GM12878 (cell line): ENCODE results near the gene CTNNBIP1. TPM values are rescaled to one million over a fixed set of nuclear protein-coding genes. Genes with fewer than 3 reads are reported as not detected.

ENCODE experiments used
- ATAC-seq: fragments of 200-7000 bp; cut with Tn5 transposase; 3 replicates; pipeline ENCODE4 v1.9.1; 2020; ENCODE audit warnings: mild to moderate bottlenecking, moderate library complexity
- BruUV-seq: library from RNA; stranded (reverse); fragments of 400-500 nt; replicated peaks from 2 replicates; lab custom pipeline; 2021; lab: Mats Ljungman, UMichigan
- CTCF ChIA-PET: fragments of 300-600 bp; sonication (Branson Sonifier 250); formaldehyde crosslinking; extraction: SDS; loops from one replicate; lab custom pipeline; 2021; ENCODE audit warnings: inconsistent platforms; lab: Yijun Ruan, JAX
- POLR2A ChIA-PET: fragments of 350-600 bp; formaldehyde crosslinking; extraction: SDS; loops from one replicate; lab custom pipeline; 2021; ENCODE audit warnings: inconsistent platforms; lab: Charles Lee
- RAD21 ChIA-PET: fragments of 300-600 bp; sonication (Branson Sonifier 250); formaldehyde crosslinking; loops from one replicate; lab custom pipeline; 2023; ENCODE audit warnings: antibody characterized with exemption; ENCODE audit not compliant: unreplicated experiment; lab: Charles Lee
- SMC1A ChIA-PET: fragments of 300-600 bp; sonication (Branson Sonifier 250); formaldehyde crosslinking; loops from one replicate; lab custom pipeline; 2023; ENCODE audit not compliant: unreplicated experiment, uncharacterized antibody; lab: Charles Lee
- DNase-seq: peaks from one replicate; pipeline ENCODE4 v3.0.0-alpha.2; 2011; ENCODE audit warnings: low read depth, low spot score
- FAIRE-seq: peaks from 3 replicates; lab custom pipeline; 2011; peaks lifted over from hg19 to GRCh38; lab: Jason Lieb, UNC
- H2AFZ ChIP-seq: 2 replicates; pipeline ENCODE4 v1.6.0; 2011; ENCODE audit warnings: low read depth, low read length, control low read depth; ENCODE audit not compliant: control insufficient read depth
- H3K27ac ChIP-seq: 2 replicates; pipeline ENCODE4 v1.5.1; 2011; ENCODE audit warnings: control low read depth; ENCODE audit not compliant: control insufficient read depth, insufficient read depth
- H3K27me3 ChIP-seq, 2 experiments: replicated peaks in 1 of 2; 2 replicates each; pipeline versions ENCODE4 v1.6.0 to v1.6.1; 2011; ENCODE audit warnings: low read length in 1 of 2; ENCODE audit not compliant: control insufficient read depth in 2 of 2, insufficient read depth in 2 of 2
- H3K36me3 ChIP-seq, 2 experiments: 2 replicates each; pipeline ENCODE4 v1.5.1; 2011; ENCODE audit warnings: low read length in 1 of 2; ENCODE audit not compliant: control insufficient read depth in 2 of 2, insufficient read depth in 2 of 2
- H3K4me1 ChIP-seq: 2 replicates; pipeline ENCODE4 v1.6.1; 2011; ENCODE audit warnings: mild to moderate bottlenecking, low read length, moderate library complexity, mixed read lengths; ENCODE audit not compliant: control insufficient read depth, insufficient read depth
- H3K4me2 ChIP-seq: 2 replicates; pipeline ENCODE4 v1.6.0; 2011; ENCODE audit warnings: control low read depth; ENCODE audit not compliant: control insufficient read depth, insufficient read depth
- H3K4me3 ChIP-seq: fragments of 200-600 bp; sonication (generic); 2 replicates; pipeline ENCODE4 v1.5.1; 2016
- H3K79me2 ChIP-seq: 2 replicates; pipeline ENCODE4 v1.6.0; 2011; ENCODE audit warnings: low read length; ENCODE audit not compliant: control insufficient read depth, insufficient read depth
- H3K9ac ChIP-seq: 2 replicates; pipeline ENCODE4 v1.8.0; 2011; ENCODE audit warnings: low read length, control low read depth, mixed read lengths; ENCODE audit not compliant: control insufficient read depth, insufficient read depth
- H3K9me3 ChIP-seq: replicated peaks from 3 replicates; pipeline ENCODE4 v1.5.1; 2011; ENCODE audit warnings: mild to moderate bottlenecking, low read length; ENCODE audit not compliant: control insufficient read depth, insufficient read depth
- H4K20me1 ChIP-seq: 2 replicates; pipeline ENCODE4 v1.6.0; 2011; ENCODE audit not compliant: control insufficient read depth, insufficient read depth
- BACH1 ChIP-seq: fragments of 450-650 bp; IDR thresholded peaks from 2 replicates; pipeline ENCODE4 v1.6.1; 2017; ENCODE audit warnings: mild to moderate bottlenecking, borderline replicate concordance
- CEBPZ ChIP-seq: fragments of 150-350 bp; IDR thresholded peaks from 2 replicates; pipeline ENCODE4 v1.6.1; 2016; ENCODE audit warnings: low read depth, low read length
- GABPA ChIP-seq: IDR thresholded peaks from 2 replicates; pipeline ENCODE4 v1.6.1; 2014; ENCODE audit warnings: antibody characterized with exemption, low read depth, mild to moderate bottlenecking, inconsistent platforms
- JUND ChIP-seq: IDR thresholded peaks from 2 replicates; pipeline ENCODE4 v1.6.1; 2012; ENCODE audit warnings: low read depth, mild to moderate bottlenecking, low read length, improper control_type of control experiment, moderate library complexity
- MEF2B ChIP-seq: fragments of 450-650 bp; IDR thresholded peaks from 2 replicates; pipeline ENCODE4 v1.6.1; 2018; ENCODE audit warnings: mild to moderate bottlenecking, moderate library complexity; ENCODE audit not compliant: partially characterized antibody, poor library complexity, severe bottlenecking
- NFIC ChIP-seq: IDR thresholded peaks from 2 replicates; pipeline ENCODE4 v1.6.1; 2012; ENCODE audit warnings: low read depth, mild to moderate bottlenecking, inconsistent platforms, low read length, moderate library complexity
- NR2F1 ChIP-seq: fragments of 450-650 bp; conservative IDR thresholded peaks from 2 replicates; pipeline ENCODE4 v1.6.1; 2017; ENCODE audit warnings: mild to moderate bottlenecking
- RBBP5 ChIP-seq: fragments of 200-600 bp; sonication (generic); conservative IDR thresholded peaks from 2 replicates; pipeline ENCODE4 v1.6.1; 2016
- RELA ChIP-seq: fragments of 450-650 bp; IDR thresholded peaks from 2 replicates; pipeline ENCODE4 v1.8.0; 2014; ENCODE audit warnings: borderline replicate concordance; ENCODE audit not compliant: partially characterized antibody
- RELB ChIP-seq: fragments of 450-650 bp; IDR thresholded peaks from 2 replicates; pipeline ENCODE4 v1.6.1; 2017; ENCODE audit warnings: low read depth, mild to moderate bottlenecking, moderate library complexity
- RUNX3 ChIP-seq: IDR thresholded peaks from 2 replicates; pipeline ENCODE4 v1.6.1; 2012; ENCODE audit warnings: low read length, inconsistent platforms
- SKIL ChIP-seq: fragments of 450-650 bp; IDR thresholded peaks from 2 replicates; pipeline ENCODE4 v1.6.1; 2017; ENCODE audit warnings: mild to moderate bottlenecking, low read depth, inconsistent platforms; ENCODE audit not compliant: poor library complexity, severe bottlenecking
- USF1 ChIP-seq: IDR thresholded peaks from 2 replicates; pipeline ENCODE4 v1.6.1; 2011; ENCODE audit warnings: borderline replicate concordance, low read depth, mild to moderate bottlenecking, moderate library complexity, mixed read lengths, low read length; ENCODE audit not compliant: insufficient read depth; ENCODE audit errors: extremely low read length
- YY1 ChIP-seq: IDR thresholded peaks from 2 replicates; pipeline ENCODE4 v1.6.1; 2011; ENCODE audit warnings: low read depth, mild to moderate bottlenecking, low read length
- ZNF207 ChIP-seq: fragments of 450-650 bp; IDR thresholded peaks from 2 replicates; pipeline ENCODE4 v1.6.1; 2014; ENCODE audit warnings: antibody characterized with exemption, mild to moderate bottlenecking, borderline replicate concordance
- ZNF622 ChIP-seq: fragments of 450-650 bp; IDR thresholded peaks from 2 replicates; pipeline ENCODE4 v1.6.1; 2017; ENCODE audit warnings: mild to moderate bottlenecking, inconsistent platforms
- WGBS: methylation state at CpG from one replicate; pipeline ENCODE4 v1.1.6; 2016; ENCODE audit warnings: low lambda C conversion rate; ENCODE audit not compliant: insufficient replicate concordance, insufficient coverage; ENCODE audit errors: missing lambda C conversion rate; 5-methylcytosine and 5-hydroxymethylcytosine counted together
- in situ Hi-C: fragments of 300-500 bp; cut with MboI; formaldehyde crosslinking; loops from 9 replicates; pipeline ENCODE4 v1.14.3; 2018; ENCODE audit warnings: mixed read lengths
- intact Hi-C: fragments of 100-400 bp; cut with micrococcal nuclease; formaldehyde crosslinking; loops from one replicate; pipeline ENCODE4 v1.14.2; 2022; ENCODE audit not compliant: unreplicated experiment
- polyA plus RNA-seq, 11 experiments: library from polyadenylated mRNA; depleted of rRNA in 4 of 11; unstranded in 6 of 11; stranded (reverse) in 5 of 11; fragments of >200 nt; fragmentation: Nextera tagmentation in 4 of 11; fragmentation: Illumina TruSeq in 1 of 11; extraction: Ambion mirVana in 4 of 11; extraction: Trizol in 1 of 11; gene quantifications; 1 replicate in 1 of 11; 2 replicates in 10 of 11; pipeline versions ENCODE4 v1.2.1 to v1.2.3, GENCODE V29; 2011 to 2016; ENCODE audit warnings: inconsistent platforms in 2 of 11, missing spikeins in 2 of 11, low read depth in 1 of 11
- total RNA-seq, 4 experiments: library from RNA; depleted of rRNA in 3 of 4; stranded (reverse); fragments of >200 nt in 3 of 4; fragmentation: Illumina TruSeq in 1 of 4; extraction: Trizol in 1 of 4; gene quantifications; 2 replicates each; pipeline versions ENCODE4 v1.2.1 to v1.2.3, GENCODE V29; 2013 to 2021

CTNNBIP1 gene
- total and polyA plus RNA-seq, 10 of the 15 experiments (the other 5 are each of a cell fraction or from before 2014, with no cell fraction given) = 0.42 to 31.8 (median 10.8) TPM

GRCh38 chr1:9912264-9912936 is 2.3 kb upstream of the CTNNBIP1 start:
- Histone ChIP-seq H3K9ac (no peak overlapping the region), H3K27ac (no peak overlapping the region), H3K27me3 (no peaks in the 10 kb centered on the region), H2AFZ (no peak overlapping the region; the same call in 1 of the 2 replicates), H4K20me1 (no peaks in the 10 kb centered on the region), H3K4me2 (no peak overlapping the region), H3K9me3 (no peaks in the 10 kb centered on the region), H3K36me3 (no peaks in the 10 kb centered on the region), H3K4me3 (no peak overlapping the region), H3K4me1 (peaks cover 8% of the 10 kb centered on the region), H3K79me2 (peaks cover 3% of the 10 kb centered on the region; the same call in 1 of the 2 replicates)
- BruUV-seq = no TSS peak
- in situ Hi-C loops = no loop called here
- intact Hi-C loops = no loop called here
- 80% methylated on average over 11 of the region's 12 CpGs for WGBS
- ChIA-PET POLR2A (interaction anchor here (0.5 kb wide), 1 partner anchor 497 kb away, joined by 7 read pairs; no protein-coding TSS in a partner anchor), SMC1A (interaction anchor here (1.1 to 2.1 kb wide), 2 partner anchors 35 to 128 kb away, joined by 3 to 4 read pairs; no protein-coding TSS in a partner anchor), CTCF (interaction anchor here (0.9 kb wide), 1 partner anchor 44 kb away, joined by 4 read pairs; no protein-coding TSS in a partner anchor), RAD21 (no interaction called here)
- DNase-seq (no peak), ATAC-seq (no peak), FAIRE-seq (no peak)
- no peak for TF ChIP-seq RELA
- TF ChIP-seq BACH1 = no peak
- TF ChIP-seq NFIC = no peak
- TF ChIP-seq ZNF207 = no peak
- TF ChIP-seq MEF2B = no peak
- no peak for TF ChIP-seq JUND
- no peak for TF ChIP-seq ZNF622
- no peak for TF ChIP-seq SKIL
- no peak for TF ChIP-seq NR2F1
- no peak for TF ChIP-seq RELB
- no peak for TF ChIP-seq CEBPZ
- TF ChIP-seq USF1 = no peak
- TF ChIP-seq RBBP5 = no peak
- no peak for TF ChIP-seq RUNX3
- TF ChIP-seq GABPA = no peak
- TF ChIP-seq YY1 = no peak
